HG03108 (cell line): ENCODE data around the gene LCORL.
"Not testable (repeated sequence)": the region's sequence is repeated elsewhere in the genome, so short reads cannot be mapped to it uniquely, and the experiment has no call there.

Experiments
- ATAC-seq: cut with Tn5 transposase; IDR thresholded peaks from one replicate; pipeline ENCODE4 v1.9.1; 2021; ENCODE audit warnings: moderate library complexity; ENCODE audit not compliant: unreplicated experiment

Gene LCORL

GRCh38 chr4:18021720-18022571 is at the start of gene LCORL:
LCORL (minus strand) TSS chr4:18021755; CDS start chr4:18021751, 4 bp downstream.
- peak; percentile 77 for ATAC-seq

- no peak for ATAC-seq
Measured at GRCh38 chr4:18069810-18070209, 48.3 kb upstream of the LCORL start.

- ATAC-seq, result no peak
Measured at GRCh38 chr4:18067031-18067430, 45.5 kb upstream of the LCORL start.

DNA sequence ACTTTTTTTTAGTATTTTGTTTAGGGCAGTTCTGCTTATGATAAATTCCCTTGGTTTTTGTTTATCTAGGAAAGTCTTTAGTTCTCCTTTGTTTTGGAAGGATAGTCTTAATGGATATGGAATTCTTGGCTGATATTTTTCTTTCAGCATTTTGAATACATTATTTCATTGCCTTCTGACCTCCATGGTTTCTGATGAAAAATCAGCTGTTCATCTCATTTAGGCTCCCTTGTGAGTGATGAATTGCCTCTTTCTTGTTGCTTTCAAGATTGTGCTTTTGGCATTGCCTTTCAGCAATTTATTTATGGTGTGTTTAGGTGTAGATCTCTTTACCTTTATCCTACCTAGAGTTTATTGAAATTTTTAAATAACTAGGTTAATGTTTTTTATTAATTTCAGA is 41.5 kb upstream of the LCORL start:
- ATAC-seq, result no peak

DNA sequence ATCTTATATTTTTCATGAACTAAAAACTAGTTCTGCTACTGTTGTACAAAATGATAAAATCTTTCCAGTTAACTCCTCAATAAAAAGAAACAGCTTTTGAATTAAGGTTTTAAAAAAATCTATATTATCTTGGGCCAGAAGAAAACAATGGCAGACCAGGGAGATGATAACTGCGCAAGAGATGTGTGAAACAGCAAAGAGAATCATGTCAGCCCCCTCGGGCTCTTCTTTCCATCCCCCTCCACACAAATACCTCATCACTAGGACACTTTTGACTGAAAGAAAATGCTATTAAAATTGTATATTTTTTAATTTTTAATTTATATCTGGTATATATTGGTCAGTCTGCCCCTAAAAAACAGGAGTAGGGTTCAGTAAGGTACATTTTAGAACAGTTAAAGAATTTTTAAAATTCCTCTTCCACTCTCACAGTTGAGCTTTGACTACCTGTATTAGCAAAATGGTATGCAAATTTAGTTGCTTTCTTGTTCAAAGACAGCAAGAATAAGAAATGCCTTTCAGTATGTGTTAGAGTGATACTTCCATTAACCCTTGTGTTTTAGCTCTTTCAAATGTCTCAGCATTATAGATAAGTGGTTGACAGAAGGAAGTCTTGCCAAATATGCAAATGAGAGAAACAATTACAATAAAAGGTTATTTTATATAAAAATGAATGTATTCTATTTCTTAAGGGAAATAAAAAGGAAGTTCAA is 36.4 kb upstream of the LCORL start:
- no peak for ATAC-seq

- ATAC-seq, result no peak
Measured at GRCh38 chr4:18056030-18056429, 34.5 kb upstream of the LCORL start.

DNA sequence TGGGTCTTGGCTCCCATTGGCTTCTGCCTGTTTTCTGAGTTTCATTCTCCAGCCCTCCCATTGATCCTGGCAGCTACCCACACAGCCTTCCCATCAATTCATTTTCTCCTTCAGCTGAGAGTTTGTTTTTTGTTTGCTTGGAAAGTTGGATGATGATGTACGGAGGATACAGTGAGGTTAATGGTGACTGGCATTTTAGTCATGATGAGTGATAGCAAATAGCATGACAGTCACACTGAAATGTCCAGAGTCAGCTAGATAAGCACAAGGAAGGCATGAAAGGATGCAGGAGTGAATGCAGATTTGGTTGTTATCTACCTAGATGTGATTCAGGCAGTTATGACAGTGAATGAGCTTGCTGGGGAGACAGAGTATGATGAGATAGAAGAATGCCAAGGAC is 30.6 kb upstream of the LCORL start:
- ATAC-seq, result no peak

GRCh38 chr4:18051281-18051680 is 29.7 kb upstream of the LCORL start:
- no peak for ATAC-seq

DNA sequence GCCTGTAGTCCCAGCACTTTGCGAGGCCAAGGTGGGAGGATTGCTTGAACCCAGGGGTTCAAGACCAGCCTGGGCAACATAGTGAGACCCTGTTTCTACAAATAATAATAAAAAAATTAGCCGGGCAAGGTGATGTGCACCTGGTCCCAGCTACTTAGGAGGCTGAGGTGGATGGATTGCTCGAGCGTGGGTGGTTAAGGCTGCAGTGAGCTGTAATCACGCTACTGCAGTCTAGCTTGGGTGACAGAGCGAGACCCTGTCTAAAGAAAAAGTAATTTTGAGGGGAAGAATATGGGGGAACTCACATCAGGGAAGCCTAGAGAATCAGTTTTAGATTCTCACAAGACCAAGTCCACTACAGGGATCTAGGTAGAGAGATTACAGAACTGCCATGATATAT is 28.9 kb upstream of the LCORL start:
- no peak for ATAC-seq

- no peak for ATAC-seq
Measured at GRCh38 chr4:18049446-18049845, 27.9 kb upstream of the LCORL start.

DNA sequence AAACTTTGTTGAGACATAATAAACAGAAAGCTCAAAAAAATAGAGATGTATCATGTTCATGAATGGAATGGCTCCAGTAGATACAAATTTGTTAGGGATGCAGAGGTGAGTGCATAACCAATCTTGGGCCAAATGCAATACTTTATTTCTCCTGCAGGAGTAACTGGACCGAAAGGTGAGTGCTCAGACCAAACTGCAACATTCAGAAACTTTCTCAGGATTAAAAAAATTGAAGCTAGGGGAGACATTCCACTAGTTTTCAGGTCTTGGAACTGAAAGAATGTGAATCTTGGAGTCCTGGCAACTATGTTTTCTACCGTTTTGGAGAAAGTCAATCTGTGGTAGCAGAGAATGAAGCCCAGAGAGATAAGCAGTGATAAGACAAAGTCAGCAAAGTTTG is 21.2 kb upstream of the LCORL start:
- ATAC-seq, result no peak

DNA sequence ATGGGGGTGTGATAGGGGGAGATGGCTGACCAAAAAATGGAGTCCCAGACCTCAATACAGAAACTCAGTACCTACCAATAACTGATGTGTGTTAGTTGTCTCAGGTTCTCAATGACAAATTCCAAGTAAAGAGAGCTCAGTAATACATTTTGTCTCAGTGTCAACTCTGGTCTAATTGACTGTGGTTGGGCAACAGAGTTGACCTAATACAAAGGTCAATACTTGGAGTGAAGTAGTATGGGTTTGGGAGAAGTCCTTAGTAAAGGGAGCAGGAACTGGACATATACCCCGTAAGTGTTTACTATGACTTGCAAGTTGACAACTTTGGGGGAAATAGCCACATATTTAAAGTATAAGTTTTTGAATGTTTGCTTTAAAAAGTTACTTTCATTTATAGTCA is 20.5 kb upstream of the LCORL start:
- ATAC-seq, result no peak

- no peak for ATAC-seq
Measured at GRCh38 chr4:18041114-18041513, 19.6 kb upstream of the LCORL start.

GRCh38 chr4:18039113-18039512 is 17.6 kb upstream of the LCORL start:
- peak; percentile 50 for ATAC-seq

DNA sequence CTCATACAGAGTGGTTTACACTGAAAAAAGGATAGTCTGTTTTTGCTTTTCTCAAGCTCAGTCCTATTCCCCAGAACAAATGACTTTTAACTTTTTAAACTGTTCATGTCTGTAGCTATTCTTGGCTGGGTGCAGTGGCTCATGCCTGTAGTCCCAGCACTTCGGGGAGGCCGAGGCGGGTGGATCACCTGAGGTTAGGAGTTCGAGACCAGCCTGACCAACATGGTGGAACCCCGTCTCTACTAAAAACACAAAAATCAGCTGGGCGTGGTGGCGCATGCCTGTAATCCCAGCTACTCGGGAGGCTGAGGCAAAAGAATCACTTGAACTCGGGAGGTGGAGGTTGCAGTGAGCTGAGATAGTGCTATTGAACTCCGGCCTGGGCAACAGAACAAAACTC is 14.8 kb upstream of the LCORL start:
- not testable (repeated sequence) for ATAC-seq

DNA sequence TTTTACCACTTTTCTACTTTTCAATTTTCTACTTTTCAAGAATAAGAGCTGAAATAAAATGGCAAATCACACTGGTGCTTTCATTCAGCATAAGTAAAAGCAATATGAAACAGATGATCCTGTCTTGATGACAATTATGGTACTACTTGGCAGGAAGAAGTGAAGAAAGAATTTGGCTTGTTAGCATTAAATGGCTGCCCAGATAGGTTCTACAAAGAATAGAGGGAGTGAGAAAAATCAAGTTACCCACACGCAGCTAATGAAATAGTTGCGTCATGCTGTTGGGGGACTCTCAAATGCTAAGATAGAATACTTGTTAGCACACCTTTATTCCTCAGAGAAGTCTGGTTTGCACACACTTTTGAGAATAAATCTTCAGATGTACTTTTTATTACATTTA is 12.5 kb upstream of the LCORL start:
- ATAC-seq, result no peak

GRCh38 chr4:18033111-18034085 is 11.8 kb upstream of the LCORL start:
- no peak for ATAC-seq

DNA sequence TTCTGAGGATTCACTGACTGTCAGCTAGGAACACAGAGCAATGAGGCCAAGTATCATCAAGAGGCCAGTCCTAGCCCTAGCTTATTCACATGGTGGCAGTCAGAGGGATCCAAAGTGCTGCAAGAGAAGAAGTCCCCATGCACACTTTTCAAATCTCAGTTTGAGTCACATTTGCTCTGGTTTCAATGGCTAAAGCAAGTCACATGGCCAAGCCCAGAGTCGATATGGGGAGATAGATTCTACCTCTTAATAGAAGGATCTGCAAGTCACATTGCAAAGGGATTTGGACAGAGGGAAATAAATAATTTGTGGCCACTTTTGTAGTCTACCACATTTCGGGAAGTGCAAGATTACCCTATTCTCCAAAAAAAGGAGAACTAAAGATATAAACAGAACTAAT is 3.7 kb upstream of the LCORL start:
- ATAC-seq, result no peak

DNA sequence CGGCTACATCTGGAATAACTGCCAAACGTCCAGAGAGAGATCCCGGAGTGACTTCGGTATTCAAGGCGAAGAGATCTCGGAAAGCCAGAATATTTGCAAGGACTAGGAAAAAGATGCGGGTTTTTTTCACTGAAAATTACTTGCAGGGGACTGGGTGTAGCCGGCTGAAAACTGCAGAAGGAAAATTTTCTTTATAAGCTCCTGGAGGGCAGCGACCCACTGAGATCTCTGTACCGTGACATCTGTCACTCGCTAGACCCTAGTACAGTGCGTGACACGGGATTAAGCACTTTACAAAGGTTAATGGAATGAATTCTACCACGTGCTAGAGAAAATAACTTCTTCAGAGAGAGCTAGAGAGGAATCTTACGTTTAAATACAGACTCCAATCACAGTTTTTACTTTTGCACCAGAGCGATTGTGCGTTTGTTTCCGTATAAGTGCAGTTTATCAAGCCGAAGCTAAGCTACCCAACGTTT is 1.1 kb upstream of the LCORL start:
- no peak for ATAC-seq

DNA sequence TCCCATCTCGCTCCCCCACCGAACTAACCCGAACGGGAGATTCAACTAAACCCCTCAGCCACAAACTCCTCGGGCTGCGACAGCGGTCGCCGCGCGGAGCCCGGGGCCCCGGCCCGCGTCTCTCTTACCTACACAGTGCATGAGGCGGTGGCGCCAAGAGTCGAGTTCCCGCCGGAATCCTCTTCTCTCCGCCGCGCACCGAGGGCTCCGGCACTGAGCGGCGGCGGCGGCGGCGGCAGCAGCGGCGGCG is 160 bp downstream of the LCORL start:
- peak; percentile 5 for ATAC-seq
